GM18873 (cell line): ENCODE measurements around the gene BPIFB2.

ENCODE experiments used
- ATAC-seq: cut with Tn5 transposase; IDR thresholded peaks from one replicate; pipeline ENCODE4 v1.9.1; 2021; ENCODE audit warnings: mild to moderate bottlenecking, moderate library complexity, moderate number of reproducible peaks; ENCODE audit not compliant: unreplicated experiment, low FRiP score

BPIFB2 gene

GRCh38 chr20:33019465-33020277 is 12.2 kb downstream of the BPIFB2 start:
- ATAC-seq: no peak

DNA sequence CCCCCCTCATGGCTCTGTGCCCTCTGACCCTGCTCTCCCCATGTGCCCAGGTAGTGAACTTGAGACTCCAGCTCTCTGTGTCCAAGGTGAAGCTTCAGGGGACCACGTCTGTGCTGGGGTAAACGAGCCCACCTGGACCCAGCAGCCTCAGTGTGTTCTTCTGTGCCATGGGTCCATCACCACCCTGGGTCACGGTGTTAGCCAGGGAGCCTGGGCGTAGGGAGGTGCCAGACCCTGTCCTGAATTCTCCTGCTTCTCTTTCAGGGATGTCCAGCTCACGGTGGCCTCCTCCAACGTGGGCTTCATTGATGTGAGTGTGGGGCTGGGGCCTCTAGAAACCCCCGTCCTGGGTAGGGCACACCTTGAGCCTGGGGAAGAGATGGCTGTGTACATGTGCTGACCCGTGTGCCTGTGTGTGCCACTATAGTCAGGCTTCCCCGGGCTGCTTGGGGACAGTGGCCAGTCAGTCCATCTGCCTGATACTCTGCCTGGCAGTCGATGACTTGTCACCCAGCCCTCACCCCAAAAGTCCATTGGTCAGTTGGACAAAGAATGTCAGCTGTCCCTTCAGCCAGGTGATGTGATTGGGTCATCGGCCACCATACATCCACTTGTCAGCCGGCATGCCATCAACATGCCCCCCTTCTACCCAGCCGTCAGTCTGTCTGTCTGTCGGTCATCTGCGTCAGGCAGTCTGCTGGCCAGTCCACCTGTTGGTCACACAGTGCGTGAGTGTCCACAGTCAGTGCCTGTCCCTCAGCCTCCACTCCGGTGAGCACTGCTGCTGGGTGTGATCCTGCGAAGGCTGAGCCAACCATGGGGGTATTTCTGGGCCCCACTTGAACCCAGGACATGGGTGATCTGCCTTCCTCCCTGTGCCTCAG is 13.0 kb downstream of the BPIFB2 start:
- no peak for ATAC-seq

- ATAC-seq: no peak
These were observed 14.4 kb downstream of the BPIFB2 start for GRCh38 chr20:33021879-33022278.

DNA sequence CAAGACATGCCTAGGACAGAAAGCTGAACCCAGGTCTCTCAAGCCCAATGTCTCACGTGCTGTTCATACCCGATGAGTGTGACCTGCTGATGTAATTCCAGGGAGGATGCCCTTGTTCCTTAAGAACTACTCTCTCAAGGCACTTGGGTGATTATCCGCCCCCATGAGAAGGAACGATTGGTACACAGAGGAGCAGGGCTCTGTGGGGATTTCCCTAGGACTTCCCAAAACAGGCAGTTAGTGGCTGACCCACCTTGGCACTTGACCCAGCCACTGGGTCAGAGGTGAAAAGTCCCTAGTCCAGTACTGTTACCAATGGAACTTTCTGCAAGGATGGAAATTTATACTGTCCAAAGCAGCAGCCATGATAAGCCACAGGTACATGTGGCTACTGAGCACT is 14.8 kb downstream of the BPIFB2 start:
- no peak for ATAC-seq

DNA sequence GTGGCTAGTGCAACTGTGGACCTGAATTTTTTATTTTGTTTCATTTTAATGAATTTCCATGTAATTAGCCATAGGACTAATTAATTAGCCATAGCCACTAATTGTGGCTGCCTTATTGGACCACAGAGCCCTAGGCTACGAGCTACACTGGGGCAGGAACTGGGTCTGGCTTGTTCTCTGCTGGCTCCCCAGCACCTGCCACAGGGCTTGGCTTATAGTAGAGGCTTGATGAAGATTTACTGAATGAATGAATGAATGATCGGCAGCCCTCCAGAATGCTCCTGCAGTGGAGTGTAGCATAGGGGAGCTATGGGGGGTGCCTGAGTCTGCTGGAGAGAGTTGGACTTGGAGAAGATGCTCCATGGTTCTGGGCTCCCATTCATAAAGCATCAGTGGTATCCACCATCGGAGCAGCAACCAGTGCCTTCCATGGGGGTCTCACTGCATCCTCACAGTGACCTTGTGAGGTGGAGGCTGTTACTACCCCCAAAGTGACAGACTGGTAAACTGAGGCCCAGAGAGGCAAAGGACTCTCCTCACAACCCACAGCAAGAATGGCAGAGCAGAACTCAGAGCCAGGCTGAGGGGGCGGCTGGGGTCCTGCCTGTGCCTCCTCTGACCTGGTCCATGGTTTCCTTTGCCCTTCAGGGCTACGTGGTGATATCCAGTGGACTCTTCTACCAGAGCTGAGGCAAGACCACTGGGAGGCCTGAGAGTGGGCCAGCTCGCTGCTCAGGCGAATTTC is 15.4 kb downstream of the BPIFB2 start:
- no peak for ATAC-seq

DNA sequence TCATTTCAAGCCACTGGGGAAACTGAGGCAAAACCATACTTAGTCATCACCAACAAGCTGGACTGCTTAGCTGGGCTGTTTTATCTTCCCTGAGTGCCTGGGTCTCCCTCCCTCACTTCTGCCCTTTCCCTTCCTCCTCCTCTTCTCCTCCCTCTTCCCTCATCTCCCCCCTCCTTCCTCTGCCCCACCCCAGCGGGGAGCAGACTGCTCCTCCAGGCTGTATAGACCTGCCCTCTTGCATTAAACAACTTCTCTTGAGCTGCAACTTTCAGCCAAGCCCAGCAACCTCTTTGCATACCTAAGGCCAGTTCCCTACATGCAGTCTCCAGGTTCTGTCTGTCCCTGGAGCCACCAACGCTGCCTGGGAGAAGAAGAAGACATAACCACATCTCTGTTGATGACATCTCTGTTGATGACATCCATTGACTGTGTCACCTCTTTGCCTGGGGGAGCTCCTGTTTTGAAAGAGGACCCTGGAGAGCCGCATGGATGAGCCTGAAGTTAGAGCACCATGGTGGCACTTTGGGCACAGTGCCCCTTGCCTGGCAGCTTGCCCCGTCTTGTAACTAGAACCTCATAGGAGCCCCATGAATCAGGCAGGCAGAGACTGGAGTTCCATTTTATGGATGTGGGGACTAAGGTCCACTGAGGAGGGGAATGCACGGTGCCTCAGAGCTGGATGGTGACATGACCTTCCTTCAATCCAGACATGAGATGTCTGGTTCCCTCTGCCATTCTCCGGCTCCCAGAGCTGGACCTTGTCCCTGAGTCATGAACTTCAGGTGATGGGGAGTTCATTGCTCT is 16.1 kb downstream of the BPIFB2 start:
- ATAC-seq: no peak

- ATAC-seq: no peak
These were observed 16.7 kb downstream of the BPIFB2 start for GRCh38 chr20:33024243-33024560.

GRCh38 chr20:33024609-33025317 is 17.3 kb downstream of the BPIFB2 start:
- no peak for ATAC-seq

DNA sequence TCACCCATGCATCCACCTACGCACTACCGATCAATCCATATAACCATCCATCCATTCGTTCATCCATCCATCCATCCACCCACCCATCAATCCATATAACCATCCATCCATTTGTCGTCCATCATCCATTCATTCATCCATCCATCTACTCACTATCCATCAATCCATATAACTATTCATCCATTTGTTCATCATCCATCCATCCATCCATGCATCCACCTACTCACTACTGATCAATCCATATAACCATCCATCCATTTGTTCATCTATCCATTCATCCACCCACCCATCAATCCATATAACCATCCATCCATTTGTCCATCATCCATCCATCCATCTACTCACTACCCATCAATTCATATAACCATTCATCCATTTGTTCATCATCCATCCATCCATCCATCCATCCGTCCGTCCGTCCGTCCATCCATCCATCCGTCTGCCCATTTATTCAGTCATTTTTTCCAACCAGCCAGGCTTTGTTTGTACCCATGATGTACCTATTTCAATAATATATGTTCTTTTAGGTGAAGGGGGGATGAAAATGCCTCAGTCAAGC is 17.9 kb downstream of the BPIFB2 start:
- no peak for ATAC-seq

- ATAC-seq: no peak
These were observed 18.7 kb downstream of the BPIFB2 start for GRCh38 chr20:33026072-33026778.

GRCh38 chr20:33026779-33027759 is 19.6 kb downstream of the BPIFB2 start:
- ATAC-seq: no peak

GRCh38 chr20:33027769-33028751 is 20.6 kb downstream of the BPIFB2 start:
- ATAC-seq: no peak

DNA sequence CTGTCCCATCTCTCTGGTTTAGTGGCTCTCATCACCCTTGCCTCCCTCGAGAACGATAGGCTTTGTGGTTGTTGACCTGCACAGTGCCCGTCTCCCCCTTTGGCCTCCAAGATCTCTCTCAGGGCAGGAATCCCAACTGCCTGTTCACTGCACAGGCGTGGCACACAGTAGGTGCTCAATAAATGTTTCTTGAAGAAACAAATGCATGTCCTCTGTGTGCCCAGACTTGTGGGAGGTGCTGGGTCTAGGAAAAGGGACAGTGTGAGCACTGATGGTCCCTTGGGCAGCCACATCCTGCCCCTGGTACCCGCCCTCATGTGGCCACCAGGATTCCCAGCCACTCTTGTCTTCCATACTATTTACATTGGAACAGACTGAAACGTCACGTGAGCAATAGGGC is 21.4 kb downstream of the BPIFB2 start:
- no peak for ATAC-seq

DNA sequence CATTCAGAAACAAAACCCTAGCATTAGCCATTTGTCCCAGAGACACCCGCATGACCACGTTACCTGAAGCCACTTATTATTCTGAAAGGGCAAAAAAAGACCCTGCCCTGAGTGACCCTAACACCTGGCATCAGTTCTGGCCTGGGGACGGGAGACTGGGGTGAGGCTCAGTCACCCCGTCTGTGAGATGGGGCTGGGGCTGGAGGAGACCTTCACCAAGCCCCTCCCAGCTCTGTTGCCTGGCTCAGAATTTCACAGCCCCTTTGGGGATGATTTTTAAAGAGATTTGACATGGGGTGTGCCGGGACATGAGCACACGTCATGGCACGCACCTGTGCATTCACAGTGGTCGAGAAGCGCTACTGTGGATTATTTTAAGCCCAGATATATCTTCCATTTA is 22.6 kb downstream of the BPIFB2 start:
- no peak for ATAC-seq

GRCh38 chr20:33030569-33030968 is 23.1 kb downstream of the BPIFB2 start:
- no peak for ATAC-seq

DNA sequence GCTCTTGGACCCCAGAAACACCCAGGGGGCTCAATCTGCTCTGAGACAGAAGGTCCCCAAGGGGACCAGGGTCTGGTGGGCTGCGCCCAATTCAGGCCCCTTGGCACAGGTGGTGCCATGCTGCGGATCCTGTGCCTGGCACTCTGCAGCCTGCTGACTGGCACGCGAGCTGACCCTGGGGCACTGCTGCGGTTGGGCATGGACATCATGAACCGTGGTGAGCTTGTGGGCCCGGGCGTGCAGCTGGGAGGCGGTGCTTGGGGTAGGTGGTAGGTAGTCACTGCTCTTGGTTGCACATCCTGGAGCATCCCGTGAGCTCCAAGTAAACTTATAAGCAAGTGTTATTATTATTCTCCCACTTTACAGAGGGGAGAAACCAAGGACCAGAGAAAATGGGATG is 24.0 kb downstream of the BPIFB2 start, which contains the start of gene BPIFB6:
BPIFB6 (plus strand) TSS at position 118 of the 400 bp plus-strand sequence; CDS start at position 118, 0 bp downstream.
- no peak for ATAC-seq
